DLD1 (cell line): ENCODE data around the gene FGF4.

Experiments
- in situ Hi-C: cut with HindIII; loops from 2 replicates; pipeline ENCODE4 v1.10.0; 2017; ENCODE audit warnings: low sequenced_read_pairs

Gene FGF4

GRCh38 chr11:69775163-69775755 lies at the start of gene FGF4:
TSS of gene FGF4 (minus strand) at chr11:69775341. CDS start at chr11:69775084, 257 bp downstream.
- in situ Hi-C loops, result no loop called here

DNA sequence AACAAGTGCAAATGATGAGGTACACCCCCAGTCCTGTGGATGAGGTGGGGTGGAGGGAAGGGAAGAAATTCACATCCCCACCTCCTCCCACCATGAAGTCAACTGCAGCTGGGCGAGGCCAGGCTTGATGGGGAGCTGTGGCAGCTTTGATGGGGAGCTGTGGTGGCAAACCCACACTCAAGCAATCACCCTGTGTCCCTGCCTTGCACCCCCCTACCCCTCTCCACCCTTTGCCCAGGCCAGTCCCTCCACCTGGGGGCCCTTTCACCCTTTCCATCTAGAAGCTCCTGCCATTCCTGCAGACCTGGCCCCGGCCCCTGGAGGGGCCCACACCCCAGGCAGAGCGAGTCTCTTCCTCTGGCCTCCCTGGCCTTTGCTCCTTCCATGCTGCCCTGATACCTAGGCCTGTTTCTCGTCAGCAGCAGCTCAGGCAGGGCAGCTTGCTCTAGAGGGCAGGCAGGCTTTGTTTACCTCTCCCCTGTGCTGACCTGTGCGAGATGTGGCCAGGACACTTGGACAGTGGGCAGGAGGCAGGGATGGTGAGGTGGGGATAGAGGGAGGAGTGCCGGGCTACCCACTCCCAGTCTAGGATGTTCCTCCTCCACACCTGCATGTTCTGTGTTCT lies 48.6 kb upstream of the FGF4 start:
- in situ Hi-C loops, result no loop called here

DNA sequence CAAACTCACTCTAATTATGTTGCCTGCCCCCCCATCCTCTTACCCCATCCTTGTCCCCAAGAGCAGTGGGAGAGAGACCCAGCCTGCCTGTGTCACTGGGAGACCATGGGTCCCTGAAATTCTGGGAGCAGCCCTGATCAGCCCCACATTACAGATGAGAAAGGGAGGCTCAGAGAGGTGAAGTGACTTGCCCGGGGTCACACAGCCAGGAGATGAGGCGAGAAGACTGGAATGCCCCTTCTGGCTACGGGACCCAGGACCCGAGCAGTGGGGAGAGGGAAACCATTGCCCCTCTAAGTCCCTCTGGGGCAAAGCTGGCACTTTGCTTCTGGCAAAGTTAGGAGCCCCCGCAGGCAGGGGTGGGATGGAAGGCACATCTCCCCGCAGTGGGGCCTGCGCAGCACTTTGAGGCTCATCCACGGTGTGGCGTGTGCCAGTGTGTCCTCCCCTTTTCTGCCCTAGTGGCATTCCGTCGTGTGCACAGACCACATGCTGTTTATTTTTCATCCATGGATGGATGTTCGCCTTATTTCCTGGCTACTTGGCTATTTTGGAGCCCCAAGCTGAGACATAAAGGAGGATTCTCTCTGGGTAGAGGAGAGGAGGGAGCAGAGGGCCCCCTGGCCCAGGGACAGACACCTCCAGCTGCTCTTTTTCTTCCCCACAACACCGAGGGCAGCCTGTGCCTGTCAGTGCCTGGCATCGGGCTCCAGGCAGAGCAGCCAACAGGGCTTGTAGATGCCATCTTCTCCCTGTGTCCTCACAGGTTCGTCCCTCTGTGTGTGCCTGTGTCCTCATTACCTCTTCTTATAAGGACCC lies 47.7 kb upstream of the FGF4 start:
- in situ Hi-C loops, result no loop called here

DNA sequence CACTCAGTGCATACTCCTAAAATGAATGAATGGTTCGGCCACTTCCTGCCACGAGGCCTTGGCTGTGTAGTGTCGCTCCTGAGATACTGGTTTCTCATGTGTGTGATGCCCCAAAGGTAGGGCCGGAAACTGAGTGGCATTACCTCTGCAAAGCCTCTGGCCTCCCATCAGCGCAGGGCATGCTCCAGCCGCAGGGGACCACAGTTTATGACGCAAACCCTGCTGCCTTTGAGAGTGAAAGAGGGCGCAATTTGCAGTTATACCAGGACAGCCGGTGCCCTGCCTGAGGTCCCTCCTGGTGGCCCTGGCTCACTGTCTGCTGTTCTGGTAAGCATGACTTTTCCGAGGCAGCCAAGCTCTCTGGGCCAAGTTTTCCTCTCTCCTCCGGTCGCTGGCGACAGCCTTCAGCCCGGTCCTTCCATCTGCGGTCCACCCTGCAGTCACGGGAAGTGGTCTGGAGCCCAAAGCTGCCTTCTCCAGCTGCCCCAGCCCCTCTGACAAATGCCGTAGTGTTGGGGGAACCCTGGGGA lies 46.4 kb upstream of the FGF4 start:
- in situ Hi-C loops, result no loop called here

DNA sequence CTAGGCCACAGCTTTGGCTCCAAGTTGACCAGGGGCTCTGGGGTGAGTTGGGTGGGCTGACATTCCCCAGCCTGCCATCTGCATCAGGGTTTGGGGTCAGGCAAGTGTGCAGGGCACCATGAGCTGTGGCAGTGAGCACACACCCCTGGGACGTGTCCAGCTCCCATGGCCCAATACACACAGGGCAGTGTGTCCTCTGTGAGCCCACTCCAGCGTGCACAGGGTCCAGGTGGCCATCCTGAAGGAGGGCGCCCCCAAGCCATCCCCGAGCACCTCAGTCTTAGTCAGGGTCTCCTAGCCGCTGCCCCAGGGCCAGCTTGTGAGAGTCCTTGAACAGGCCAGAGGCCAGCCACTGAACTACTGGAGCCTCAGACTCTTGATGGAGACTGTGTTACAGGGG lies 45.3 kb upstream of the FGF4 start:
- in situ Hi-C loops, result no loop called here

- in situ Hi-C loops, result no loop called here
These were observed 44.5 kb upstream of the FGF4 start for GRCh38 chr11:69819541-69820070.

DNA sequence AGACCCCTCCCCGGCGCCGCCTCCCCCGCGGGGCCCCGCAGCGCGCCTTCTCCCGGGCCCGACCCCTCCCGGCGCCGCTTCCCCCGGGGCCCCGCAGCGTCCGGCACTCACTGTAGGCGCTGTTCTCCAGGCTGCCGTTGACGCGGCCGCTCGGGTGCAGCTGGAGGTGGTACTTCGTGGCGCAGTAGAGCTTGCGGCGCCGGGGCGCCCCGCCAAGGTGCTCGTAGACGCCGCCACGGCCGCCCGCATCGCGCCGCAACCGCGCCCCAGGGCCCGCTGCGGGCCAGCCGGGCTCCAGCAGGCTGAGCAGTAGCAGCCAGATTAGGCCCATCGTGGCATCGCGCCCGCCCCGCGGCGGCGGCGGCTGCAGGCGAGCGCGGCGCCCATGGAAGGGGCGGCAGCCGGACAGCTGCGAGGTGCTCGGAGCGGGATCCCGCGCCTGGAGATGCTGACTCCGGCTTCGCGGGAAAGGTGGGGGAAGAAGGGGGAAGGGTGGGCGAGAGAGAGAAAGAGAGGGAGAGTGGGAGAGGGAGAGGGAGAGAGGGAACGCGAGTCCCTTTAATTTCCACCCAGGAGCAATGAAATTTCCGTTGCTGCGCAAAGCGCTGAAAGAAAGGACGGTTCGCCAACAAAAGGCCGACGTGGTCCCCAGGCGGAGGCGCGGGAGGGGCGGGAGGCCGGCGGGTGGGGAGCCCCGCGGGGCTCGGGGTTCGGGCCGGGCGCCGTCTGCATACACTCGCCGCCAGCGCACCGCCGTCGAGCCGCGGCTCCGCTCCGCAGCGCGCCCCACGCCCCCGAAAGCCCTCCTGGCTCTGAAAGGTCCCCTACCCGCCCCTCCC lies 43.7 kb upstream of the FGF4 start, which contains the start of gene FGF3:
TSS of gene FGF3 (minus strand) at position 814 of the 839 bp plus-strand sequence. CDS start at position 331, 483 bp downstream.
- in situ Hi-C loops, result no loop called here

GRCh38 chr11:69818231-69818602 lies 43.1 kb upstream of the FGF4 start:
- in situ Hi-C loops, result no loop called here

GRCh38 chr11:69817265-69818230 lies 42.4 kb upstream of the FGF4 start:
- in situ Hi-C loops, result no loop called here

DNA sequence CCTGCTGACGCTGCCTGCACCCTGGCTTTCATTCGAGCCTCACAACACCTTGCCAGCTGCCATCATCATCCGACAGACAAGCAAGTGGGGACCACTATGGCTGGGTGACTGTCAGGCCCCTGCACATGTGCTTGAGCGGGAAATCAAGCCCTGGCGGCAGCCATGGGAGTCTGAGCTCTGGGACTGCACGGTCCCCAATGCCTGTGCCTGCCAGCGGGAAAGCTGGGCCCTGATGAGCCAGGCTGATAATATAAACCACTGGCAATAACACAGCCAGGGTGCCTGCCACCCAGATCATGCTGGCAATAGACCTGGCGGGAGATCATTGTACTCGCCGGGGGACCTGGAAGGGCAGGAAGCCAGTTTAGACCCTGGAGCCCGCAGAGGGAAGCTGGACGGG lies 41.5 kb upstream of the FGF4 start:
- in situ Hi-C loops, result no loop called here

DNA sequence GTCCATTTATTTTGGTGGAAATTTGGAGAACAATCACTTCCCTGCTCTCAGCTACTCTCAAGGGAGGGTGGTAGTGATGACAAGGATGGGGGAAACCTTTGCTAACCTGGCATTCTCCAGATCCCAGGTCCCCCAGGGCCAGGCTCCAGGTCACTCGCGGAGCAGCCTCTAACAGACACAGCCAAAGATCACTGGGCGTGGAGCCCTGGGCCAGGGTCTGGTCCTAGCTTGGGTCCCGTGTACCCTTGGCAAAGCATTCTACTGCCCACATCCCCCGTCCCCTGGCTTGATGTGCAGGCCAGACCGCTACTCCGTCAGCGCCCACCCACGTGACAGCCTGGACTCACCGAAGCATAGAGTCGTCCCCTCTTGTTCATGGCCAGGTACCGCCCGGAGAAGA lies 40.8 kb upstream of the FGF4 start:
- in situ Hi-C loops, result no loop called here

DNA sequence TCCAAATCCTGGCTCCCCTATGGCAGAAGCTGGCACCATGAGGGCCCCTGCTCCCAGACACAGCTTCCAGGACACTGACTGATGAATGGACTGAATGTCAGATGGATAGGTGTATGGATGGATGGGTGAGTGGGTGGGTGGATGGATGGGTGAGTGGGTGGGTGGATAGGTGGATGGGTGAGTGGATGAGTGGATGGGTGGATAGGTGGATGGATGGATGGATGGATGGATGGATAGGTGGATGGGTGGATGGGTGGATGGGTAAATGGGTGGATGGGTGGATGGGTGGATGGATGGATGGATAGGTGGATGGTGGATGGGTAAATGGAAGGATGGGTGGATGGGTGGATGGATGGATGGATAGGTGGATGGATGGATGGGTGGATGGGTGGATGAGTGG lies 39.8 kb upstream of the FGF4 start:
- in situ Hi-C loops, result no loop called here

GRCh38 chr11:69814411-69814810 lies 39.3 kb upstream of the FGF4 start:
- in situ Hi-C loops, result no loop called here

- in situ Hi-C loops, result no loop called here
These were observed 38.7 kb upstream of the FGF4 start for GRCh38 chr11:69813839-69814238.

- in situ Hi-C loops, result no loop called here
These were observed 37.8 kb upstream of the FGF4 start for GRCh38 chr11:69812946-69813345.

DNA sequence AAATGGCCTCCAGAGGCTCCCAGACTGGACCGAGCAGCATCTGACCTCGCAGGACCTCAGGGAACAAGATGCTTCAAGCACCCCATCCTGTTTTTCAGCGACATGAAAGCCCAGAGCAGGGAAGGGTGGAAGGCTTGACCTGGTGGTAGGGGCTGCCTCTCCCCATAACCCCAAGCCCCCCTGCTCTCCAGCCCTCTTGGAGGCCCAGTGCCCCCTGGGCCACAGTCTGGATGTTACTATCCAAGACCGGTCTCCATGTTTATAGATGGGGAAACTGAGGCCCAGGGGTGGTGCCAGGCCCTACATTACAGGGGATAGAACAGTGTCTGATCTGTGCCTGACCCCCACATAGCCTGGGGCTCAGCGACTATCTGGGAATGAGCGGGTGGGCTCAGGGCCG lies 37.1 kb upstream of the FGF4 start:
- in situ Hi-C loops, result no loop called here

DNA sequence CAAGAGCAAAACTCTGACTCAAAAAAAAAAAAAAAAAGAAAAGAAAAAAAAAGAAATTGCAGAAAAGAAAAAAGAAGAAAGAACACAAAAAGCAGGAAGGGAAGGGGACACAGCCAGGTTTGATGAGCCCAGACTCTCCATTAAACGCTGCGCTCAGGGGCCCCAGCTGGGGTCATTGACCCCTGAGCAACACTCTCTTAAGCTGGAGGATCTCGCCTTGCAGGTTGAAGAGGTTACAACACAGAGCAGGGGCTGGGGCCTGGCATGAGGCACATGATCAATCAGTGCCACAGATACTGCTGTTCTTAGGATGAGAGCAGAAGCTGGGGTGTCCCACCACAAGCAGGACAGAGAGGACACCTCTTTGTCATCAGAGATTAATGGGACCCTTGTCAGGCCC lies 36.3 kb upstream of the FGF4 start:
- in situ Hi-C loops, result no loop called here

- in situ Hi-C loops, result no loop called here
These were observed 35.4 kb upstream of the FGF4 start for GRCh38 chr11:69810289-69811118.

DNA sequence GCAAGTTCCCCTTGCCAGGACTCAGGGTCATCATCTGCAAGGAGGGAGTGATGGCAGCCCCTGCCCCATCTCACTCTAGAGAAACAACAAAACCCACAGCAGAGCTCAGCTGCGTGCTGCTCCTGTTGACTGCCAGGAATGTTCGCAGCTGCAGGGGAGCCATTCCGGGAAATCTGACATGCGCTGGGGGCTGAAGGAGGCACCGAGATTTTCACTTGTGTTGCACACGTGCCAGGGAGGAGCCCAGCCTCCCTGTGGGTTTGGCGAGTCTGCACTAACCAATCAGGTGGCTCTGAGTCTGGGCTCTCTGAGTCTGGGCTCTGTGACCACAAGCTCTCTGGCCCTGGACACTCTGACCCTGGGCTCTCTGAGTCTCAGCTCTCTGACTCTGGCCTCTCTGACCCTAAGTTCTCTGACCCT lies 33.5 kb upstream of the FGF4 start:
- in situ Hi-C loops, result no loop called here
